ENCODE results near the gene CMTM7. TPM values are rescaled to one million over a fixed set of nuclear protein-coding genes. Genes with fewer than 3 reads are reported as not detected.

CMTM7 gene
- total and polyA plus RNA-seq, 7 experiments from 2014 or later: 38.6 to 157 (median 53.0) TPM

GRCh38 chr3:32440611-32441350 lies 49.1 kb downstream of the CMTM7 start:
- Histone ChIP-seq H3K4me3 (ENCODE audit: low read length) (no peak overlapping the region), H3K36me3 (ENCODE audit: control insufficient read depth in 2 of 3, insufficient read depth in 3 of 3, low read length in 3 of 3) (peaks cover 0 to 14% (median 0%) of the 10 kb centered on the region in 3 experiments), H3K27me3 (ENCODE audit: control insufficient read depth in 2 of 2, insufficient read depth in 2 of 2, low read length in 2 of 2) (no peaks in the 10 kb centered on the region), H3K9me3 (ENCODE audit: control insufficient read depth in 2 of 3, low read length in 3 of 3) (no peaks in the 10 kb centered on the region), H3K4me1 (ENCODE audit: control insufficient read depth in 2 of 2, insufficient read depth in 2 of 2, low read length in 2 of 2) (peaks cover 37 to 40% of the 10 kb centered on the region in 2 donors), H3K27ac (ENCODE audit: low read depth, low read length) (no peak overlapping the region)
- intact Hi-C loops (cut with micrococcal nuclease): loop anchor here (1.0 kb wide), 1 partner anchor 7 kb away; no protein-coding TSS in a partner anchor
- ChIA-PET CTCF (interaction anchor here (1.1 to 1.4 kb wide), 3 partner anchors 10 to 40 kb away, joined by 3 to 5 read pairs (median 3); no protein-coding TSS in a partner anchor), POLR2A (interaction anchor here (0.6 to 12.6 kb wide), 5 partner anchors 12 to 1826 kb away, joined by 3 to 145 read pairs (median 6); no protein-coding TSS in a partner anchor)
- Mint-ChIP-seq H3K36me3 (peaks cover 3 to 45% (median 35%) of the 10 kb centered on the region in 5 donors), H3K4me1 (peaks cover 29 to 90% (median 82%) of the 10 kb centered on the region in 7 donors), H3K27ac (peak overlapping the region in 7 of 9 donors; percentile 6 to 69 (median 33)), H3K4me3 (peak overlapping the region in 1 of 10 donors; percentile 12), H3K9me3 (peaks cover 0 to 5% (median 0%) of the 10 kb centered on the region in 11 donors), H3K27me3 (no peaks in the 10 kb centered on the region)
- DNase-seq: peak in 1 of 9 donors; percentile 12
- no peak for ATAC-seq

DNA sequence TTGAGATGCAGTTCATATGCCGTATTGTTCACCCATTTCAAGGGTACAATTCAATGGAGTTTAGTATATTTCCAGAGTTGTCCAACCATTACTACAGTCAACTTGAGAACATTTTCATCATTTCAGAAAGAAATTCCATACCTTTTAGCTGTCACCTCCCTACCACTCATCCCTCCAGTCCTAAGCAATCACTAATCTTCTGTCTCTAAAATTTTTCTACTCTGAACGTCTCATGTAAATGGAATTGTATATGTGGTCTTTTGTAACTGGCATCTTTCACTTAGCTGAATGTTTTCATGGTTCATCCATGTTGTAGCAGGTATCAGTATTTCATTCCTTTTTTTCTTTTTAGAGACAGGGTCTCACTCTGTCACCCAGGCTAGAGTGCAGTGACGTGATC lies 51.1 kb downstream of the CMTM7 start:
- H3K9me3 ChIP-seq (ENCODE audit: control insufficient read depth in 2 of 3, low read length in 3 of 3): no peaks in the 10 kb centered on the region
- peaks cover 12 to 64% (median 51%) of the 10 kb centered on the region in 5 donors for H3K36me3 Mint-ChIP-seq
- H3K4me3 Mint-ChIP-seq: peak overlapping the region in 1 of 10 donors; percentile 11
- H3K4me1 ChIP-seq (ENCODE audit: control insufficient read depth in 2 of 2, insufficient read depth in 2 of 2, low read length in 2 of 2): peaks cover 28 to 39% of the 10 kb centered on the region in 2 donors
- H3K27me3 Mint-ChIP-seq: no peaks in the 10 kb centered on the region
- H3K27ac ChIP-seq (ENCODE audit: low read depth, low read length): no peak overlapping the region
- no peak overlapping the region for H3K4me3 ChIP-seq (ENCODE audit: low read length)
- ATAC-seq (no peak), DNase-seq (no peak)
- H3K4me1 Mint-ChIP-seq: peaks cover 34 to 93% (median 87%) of the 10 kb centered on the region in 7 donors
- ChIA-PET CTCF (interaction anchor here (0.6 to 0.7 kb wide), 2 partner anchors 16 to 35 kb away, joined by 3 read pairs; no protein-coding TSS in a partner anchor), POLR2A (interaction anchor here (0.6 to 12.6 kb wide), 4 partner anchors 10 to 57 kb away, joined by 3 to 145 read pairs (median 3); no protein-coding TSS in a partner anchor)
- intact Hi-C loops (cut with micrococcal nuclease): no loop called here
- H3K9me3 Mint-ChIP-seq: peaks cover 0 to 5% (median 0%) of the 10 kb centered on the region in 11 donors
- H3K27me3 ChIP-seq (ENCODE audit: control insufficient read depth in 2 of 2, insufficient read depth in 2 of 2, low read length in 2 of 2): no peaks in the 10 kb centered on the region
- H3K36me3 ChIP-seq (ENCODE audit: control insufficient read depth in 2 of 3, insufficient read depth in 3 of 3, low read length in 3 of 3): peaks cover 0 to 14% (median 0%) of the 10 kb centered on the region in 3 experiments
- peak overlapping the region; percentile 2 to 81 (median 67) for H3K27ac Mint-ChIP-seq

GRCh38 chr3:32443478-32443877 lies 51.8 kb downstream of the CMTM7 start:
- peak in 1 of 9 donors; percentile 16 for DNase-seq
- Histone ChIP-seq H3K27me3 (ENCODE audit: control insufficient read depth in 2 of 2, insufficient read depth in 2 of 2, low read length in 2 of 2) (no peaks in the 10 kb centered on the region), H3K36me3 (ENCODE audit: control insufficient read depth in 2 of 3, insufficient read depth in 3 of 3, low read length in 3 of 3) (peaks cover 0 to 15% (median 3%) of the 10 kb centered on the region in 3 experiments), H3K27ac (ENCODE audit: low read depth, low read length) (no peak overlapping the region), H3K9me3 (ENCODE audit: control insufficient read depth in 2 of 3, low read length in 3 of 3) (no peaks in the 10 kb centered on the region), H3K4me3 (ENCODE audit: low read length) (no peak overlapping the region), H3K4me1 (ENCODE audit: control insufficient read depth in 2 of 2, insufficient read depth in 2 of 2, low read length in 2 of 2) (peaks cover 26 to 34% of the 10 kb centered on the region in 2 donors)
- Mint-ChIP-seq H3K36me3 (peaks cover 17 to 71% (median 55%) of the 10 kb centered on the region in 5 donors), H3K27ac (peak overlapping the region in 7 of 9 donors; percentile 6 to 81 (median 60)), H3K9me3 (peaks cover 0 to 5% (median 0%) of the 10 kb centered on the region in 11 donors), H3K4me3 (peak overlapping the region in 3 of 10 donors; percentile 2 to 34 (median 34)), H3K27me3 (no peaks in the 10 kb centered on the region), H3K4me1 (peaks cover 38 to 93% (median 87%) of the 10 kb centered on the region in 7 donors)
- ATAC-seq: peak; percentile 31
- intact Hi-C loops (cut with micrococcal nuclease): no loop called here
- ChIA-PET CTCF (interaction anchor here (0.7 kb wide), 1 partner anchor 35 kb away, joined by 3 read pairs; no protein-coding TSS in a partner anchor), POLR2A (interaction anchor here (0.7 to 12.6 kb wide), 4 partner anchors 9 to 18 kb away, joined by 3 to 145 read pairs (median 4); no protein-coding TSS in a partner anchor)

DNA sequence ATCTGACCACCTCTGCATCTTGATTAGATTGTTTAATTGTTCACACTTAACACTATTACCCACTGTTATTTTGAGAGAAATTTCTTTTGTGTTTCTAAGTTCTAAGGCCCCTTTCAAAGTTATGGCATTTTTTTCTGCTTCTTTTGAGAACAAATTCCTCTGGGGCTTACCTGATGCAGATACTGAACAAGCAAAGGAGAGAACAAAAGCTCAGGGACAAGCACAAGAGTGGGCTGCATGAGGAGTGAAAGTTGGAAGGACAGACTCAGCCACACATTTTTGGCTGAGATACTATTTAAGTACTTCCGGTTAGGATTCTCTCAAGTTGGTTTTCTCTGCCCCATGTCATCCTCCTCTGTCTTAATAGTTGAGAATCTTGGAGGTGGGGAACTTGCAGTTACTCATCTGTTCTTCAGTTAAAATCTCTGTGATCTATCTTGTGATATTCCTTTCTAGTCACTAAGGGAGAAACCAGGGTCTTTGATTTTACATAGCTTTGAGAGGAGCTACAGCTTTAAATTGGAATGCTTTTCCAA lies 56.3 kb downstream of the CMTM7 start:
- POLR2A ChIA-PET: interaction anchor here (1.0 to 11.9 kb wide), 4 partner anchors 11 to 35 kb away, joined by 3 to 145 read pairs (median 8); no protein-coding TSS in a partner anchor
- DNase-seq: peak in 1 of 9 donors; percentile 7
- H3K27ac ChIP-seq (ENCODE audit: low read depth, low read length): no peak overlapping the region
- H3K4me1 ChIP-seq (ENCODE audit: control insufficient read depth in 2 of 2, insufficient read depth in 2 of 2, low read length in 2 of 2): peaks cover 11 to 19% of the 10 kb centered on the region in 2 donors
- Mint-ChIP-seq H3K4me1 (peaks cover 27 to 75% (median 62%) of the 10 kb centered on the region in 7 donors), H3K36me3 (peaks cover 25 to 83% (median 61%) of the 10 kb centered on the region in 5 donors), H3K27ac (peak overlapping the region in 8 of 9 donors; percentile 14 to 72 (median 48)), H3K9me3 (peaks cover 0 to 5% (median 0%) of the 10 kb centered on the region in 11 donors), H3K27me3 (no peaks in the 10 kb centered on the region), H3K4me3 (peak overlapping the region in 4 of 10 donors; percentile 1 to 44 (median 32))
- CTCF ChIA-PET: no interaction called here
- no peak for ATAC-seq
- H3K4me3 ChIP-seq (ENCODE audit: low read length): no peak overlapping the region
- intact Hi-C loops (cut with micrococcal nuclease): loop anchor here in 1 of 2 donors (1.0 kb wide), 1 partner anchor 10 kb away; no protein-coding TSS in a partner anchor
- H3K27me3 ChIP-seq (ENCODE audit: control insufficient read depth in 2 of 2, insufficient read depth in 2 of 2, low read length in 2 of 2): no peaks in the 10 kb centered on the region
- no peaks in the 10 kb centered on the region for H3K9me3 ChIP-seq (ENCODE audit: control insufficient read depth in 2 of 3, low read length in 3 of 3)
- peaks cover 0 to 45% (median 10%) of the 10 kb centered on the region in 3 experiments for H3K36me3 ChIP-seq (ENCODE audit: control insufficient read depth in 2 of 3, insufficient read depth in 3 of 3, low read length in 3 of 3)

GRCh38 chr3:32448686-32449474 lies 57.2 kb downstream of the CMTM7 start:
- Mint-ChIP-seq H3K9me3 (peaks cover 0 to 5% (median 0%) of the 10 kb centered on the region in 11 donors), H3K4me1 (peaks cover 24 to 72% (median 61%) of the 10 kb centered on the region in 7 donors), H3K4me3 (peak overlapping the region in 1 of 10 donors; percentile 7), H3K27me3 (no peaks in the 10 kb centered on the region), H3K27ac (peak overlapping the region in 7 of 9 donors; percentile 41 to 87 (median 65)), H3K36me3 (peaks cover 21 to 82% (median 60%) of the 10 kb centered on the region in 5 donors)
- no peak overlapping the region for H3K27ac ChIP-seq (ENCODE audit: low read depth, low read length)
- H3K4me1 ChIP-seq (ENCODE audit: control insufficient read depth in 2 of 2, insufficient read depth in 2 of 2, low read length in 2 of 2): peaks cover 6 to 19% of the 10 kb centered on the region in 2 donors
- no peaks in the 10 kb centered on the region for H3K27me3 ChIP-seq (ENCODE audit: control insufficient read depth in 2 of 2, insufficient read depth in 2 of 2, low read length in 2 of 2)
- H3K36me3 ChIP-seq (ENCODE audit: control insufficient read depth in 2 of 3, insufficient read depth in 3 of 3, low read length in 3 of 3): peaks cover 0 to 45% (median 10%) of the 10 kb centered on the region in 3 experiments
- no peak for ATAC-seq
- DNase-seq: peak in 1 of 9 donors; percentile 9
- ChIA-PET CTCF (interaction anchor here (0.6 to 1.3 kb wide), 2 partner anchors 16 kb away, joined by 3 read pairs; no protein-coding TSS in a partner anchor), POLR2A (interaction anchor here (1.0 to 11.9 kb wide), 5 partner anchors 10 to 36 kb away, joined by 3 to 145 read pairs (median 7); no protein-coding TSS in a partner anchor)
- intact Hi-C loops (cut with micrococcal nuclease): loop anchor here in 1 of 2 donors (1.0 kb wide), 1 partner anchor 9 kb away; no protein-coding TSS in a partner anchor
- no peak overlapping the region for H3K4me3 ChIP-seq (ENCODE audit: low read length)
- no peaks in the 10 kb centered on the region for H3K9me3 ChIP-seq (ENCODE audit: control insufficient read depth in 2 of 3, low read length in 3 of 3)

Data from naive thymus-derived CD4-positive, alpha-beta T cell (primary cell).